MCF 10A (cell line): ENCODE results near the gene P3H3. TPM values are rescaled to one million over a fixed set of nuclear protein-coding genes. Genes with fewer than 3 reads are reported as not detected.

Experiments used
- BruUV-seq: library from RNA; stranded (reverse); fragments of 400-500 nt; replicated peaks from 2 replicates; lab custom pipeline; 2021; lab: Mats Ljungman, UMichigan
- CTCF ChIA-PET: fragments of 300-600 bp; sonication (Branson Sonifier 250); formaldehyde crosslinking; extraction: SDS; loops from one replicate; lab custom pipeline; 2021; ENCODE audit warnings: antibody characterized with exemption, inconsistent platforms; lab: Yijun Ruan, JAX
- POLR2A ChIA-PET: fragments of 300-600, 350-650 bp; sonication (Branson Sonifier 250); formaldehyde crosslinking; extraction: SDS; loops from one replicate; lab custom pipeline; 2020; ENCODE audit warnings: antibody characterized with exemption, inconsistent platforms; lab: Yijun Ruan, JAX
- DNase-seq: peaks from one replicate; pipeline ENCODE4 v3.0.0-alpha.2; 2018; ENCODE audit not compliant: unreplicated experiment
- H3K27ac Mint-ChIP-seq: one replicate; pipeline ENCODE4 v1.8.0; 2022; ENCODE audit warnings: mild to moderate bottlenecking, low read depth, mixed read lengths; ENCODE audit not compliant: unreplicated experiment
- H3K27me3 Mint-ChIP-seq: one replicate; pipeline ENCODE4 v1.8.0; 2022; ENCODE audit warnings: mixed read lengths; ENCODE audit not compliant: insufficient read depth, unreplicated experiment
- H3K36me3 Mint-ChIP-seq: one replicate; pipeline ENCODE4 v1.8.0; 2022; ENCODE audit warnings: mild to moderate bottlenecking, moderate library complexity, mixed read lengths; ENCODE audit not compliant: insufficient read depth, unreplicated experiment
- H3K4me1 Mint-ChIP-seq: one replicate; pipeline ENCODE4 v1.8.0; 2022; ENCODE audit warnings: mixed read lengths; ENCODE audit not compliant: insufficient read depth, unreplicated experiment
- H3K4me3 Mint-ChIP-seq: one replicate; pipeline ENCODE4 v1.8.0; 2022; ENCODE audit warnings: mild to moderate bottlenecking, moderate library complexity, mixed read lengths; ENCODE audit not compliant: unreplicated experiment
- H3K9me3 Mint-ChIP-seq: one replicate; pipeline ENCODE4 v1.8.0; 2022; ENCODE audit warnings: mixed read lengths; ENCODE audit not compliant: unreplicated experiment
- CTCF ChIP-seq: fragments of 200-600 bp; IDR thresholded peaks from one replicate; pipeline ENCODE4 v1.8.0; 2022; ENCODE audit warnings: antibody characterized with exemption, mild to moderate bottlenecking; ENCODE audit not compliant: unreplicated experiment
- intact Hi-C: fragments of 100-400 bp; cut with micrococcal nuclease; formaldehyde crosslinking; loops from 2 replicates; pipeline ENCODE4 v1.14.1; 2022
- total RNA-seq: library from RNA; stranded (reverse); gene quantifications from 2 replicates; pipeline ENCODE4 v1.2.3, GENCODE V29; 2022

The P3H3 gene
- total RNA-seq, 1 experiment from 2014 or later = 0.47 TPM

- no TSS peak for BruUV-seq
- peaks cover 56% of the 10 kb centered on the region for H3K27me3 Mint-ChIP-seq
- no peak for DNase-seq
- CTCF ChIA-PET = interaction anchor here (0.6 to 1.6 kb wide), 4 partner anchors 13 to 124 kb away, joined by 3 to 8 read pairs (median 4); no protein-coding TSS in a partner anchor
- no peaks in the 10 kb centered on the region for H3K36me3 Mint-ChIP-seq
- no peak overlapping the region for H3K4me3 Mint-ChIP-seq
- H3K27ac Mint-ChIP-seq = no peak overlapping the region
- POLR2A ChIA-PET = no interaction called here
- H3K9me3 Mint-ChIP-seq = no peaks in the 10 kb centered on the region
- H3K4me1 Mint-ChIP-seq = peaks cover 3% of the 10 kb centered on the region
- no peak for TF ChIP-seq CTCF
- intact Hi-C loops = no loop called here
Observed at GRCh38 chr12:6820166-6820565, 8.0 kb upstream of the P3H3 start.

- peaks cover 9% of the 10 kb centered on the region for H3K4me1 Mint-ChIP-seq
- intact Hi-C loops = no loop called here
- TF ChIP-seq CTCF = no peak
- CTCF ChIA-PET = interaction anchor here (0.6 to 1.6 kb wide), 8 partner anchors 11 to 251 kb away, joined by 3 to 8 read pairs (median 3); partner anchors contain the start of gene MLF2
- H3K27ac Mint-ChIP-seq = no peak within 1 kb of the TSS
- BruUV-seq = no TSS peak
- H3K4me3 Mint-ChIP-seq = no peak within 1 kb of the TSS
- H3K9me3 Mint-ChIP-seq = no peaks in the 10 kb centered on the region
- POLR2A ChIA-PET = interaction anchor here (0.5 kb wide), 1 partner anchor 51 kb away, joined by 4 read pairs; the partner anchor contains the start of gene SPSB2
- H3K36me3 Mint-ChIP-seq = no peaks in the 10 kb centered on the region
- peaks cover 68% of the 10 kb centered on the region for H3K27me3 Mint-ChIP-seq
- DNase-seq = no peak
Observed at GRCh38 chr12:6821591-6822425, 6.4 kb upstream of the P3H3 start, which contains the start of gene GPR162. Gene GPR162, plus strand, starts transcription at chr12:6821821. Its CDS starts 2,078 bp downstream, at chr12:6823899.

GRCh38 chr12:6822426-6823135 is 5.6 kb upstream of the P3H3 start:
- H3K9me3 Mint-ChIP-seq = no peaks in the 10 kb centered on the region
- TF ChIP-seq CTCF = no peak
- H3K27me3 Mint-ChIP-seq = peaks cover 76% of the 10 kb centered on the region
- no peak overlapping the region for H3K4me3 Mint-ChIP-seq
- BruUV-seq = no TSS peak
- peaks cover 15% of the 10 kb centered on the region for H3K4me1 Mint-ChIP-seq
- ChIA-PET POLR2A (no interaction called here), CTCF (interaction anchor here (0.6 to 1.4 kb wide), 6 partner anchors 11 to 90 kb away, joined by 3 to 4 read pairs (median 3); partner anchors contain the start of gene MLF2)
- H3K36me3 Mint-ChIP-seq = no peaks in the 10 kb centered on the region
- H3K27ac Mint-ChIP-seq = no peak overlapping the region
- intact Hi-C loops = no loop called here
- no peak for DNase-seq
